HL-60 (cell line): ENCODE data around the gene RNU1-4.
"Not testable (repeated sequence)": the region's sequence is repeated elsewhere in the genome, so short reads cannot be mapped to it uniquely, and the experiment has no call there.

Experiments used
- DNase-seq, 2 experiments: peaks; one replicate each; pipeline ENCODE4 v3.0.0-alpha.2; 2010 to 2020; ENCODE audit warnings: low read depth in 1 of 2, low spot score in 1 of 2
- H3K27ac ChIP-seq: fragments of 250-450 bp; sonication (Bioruptor Pico); replicated peaks from 2 replicates; pipeline ENCODE4 v1.5.1; 2020; ENCODE audit warnings: mild to moderate bottlenecking, moderate library complexity
- H3K27me3 ChIP-seq: fragments of 250-450 bp; sonication (Bioruptor Pico); 2 replicates; pipeline ENCODE4 v1.5.1; 2021; ENCODE audit warnings: mild to moderate bottlenecking, moderate library complexity; ENCODE audit not compliant: insufficient read depth, poor library complexity, severe bottlenecking
- H3K4me3 ChIP-seq: replicated peaks from 2 replicates; pipeline ENCODE4 v1.5.1; 2011; ENCODE audit warnings: mild to moderate bottlenecking, control low read depth, low read length; ENCODE audit not compliant: insufficient read depth
- SPI1 ChIP-seq: IDR thresholded peaks from 2 replicates; pipeline ENCODE4 v1.6.1; 2012; ENCODE audit warnings: low read depth, mild to moderate bottlenecking, borderline replicate concordance

Gene RNU1-4

DNA sequence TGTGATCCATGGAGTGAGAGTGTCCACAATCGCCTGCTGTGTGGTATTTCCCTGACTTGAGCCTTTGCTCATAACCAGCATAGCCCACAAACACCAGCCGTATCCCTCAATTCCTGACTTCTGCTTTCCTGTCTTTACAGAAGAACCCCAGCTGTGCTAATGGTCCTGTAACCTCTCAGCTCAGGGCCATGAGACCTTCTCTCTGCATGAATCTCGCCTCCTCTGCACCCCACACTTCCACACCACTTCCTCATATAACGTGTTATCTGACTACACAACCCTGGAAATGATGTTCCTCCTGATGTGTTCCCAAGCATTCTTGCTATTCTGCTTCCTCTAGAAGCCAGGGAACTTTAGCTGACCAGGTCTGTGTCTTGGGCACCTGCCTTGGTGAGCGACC lies 41.3 kb downstream of the RNU1-4 start:
- not testable (repeated sequence) for H3K27me3 ChIP-seq, H3K27ac ChIP-seq, H3K4me3 ChIP-seq
- DNase-seq, result peak in 1 of 2 experiments; percentile 33
- peak; percentile 33; the same call in 1 of the 2 replicates for TF ChIP-seq SPI1

DNA sequence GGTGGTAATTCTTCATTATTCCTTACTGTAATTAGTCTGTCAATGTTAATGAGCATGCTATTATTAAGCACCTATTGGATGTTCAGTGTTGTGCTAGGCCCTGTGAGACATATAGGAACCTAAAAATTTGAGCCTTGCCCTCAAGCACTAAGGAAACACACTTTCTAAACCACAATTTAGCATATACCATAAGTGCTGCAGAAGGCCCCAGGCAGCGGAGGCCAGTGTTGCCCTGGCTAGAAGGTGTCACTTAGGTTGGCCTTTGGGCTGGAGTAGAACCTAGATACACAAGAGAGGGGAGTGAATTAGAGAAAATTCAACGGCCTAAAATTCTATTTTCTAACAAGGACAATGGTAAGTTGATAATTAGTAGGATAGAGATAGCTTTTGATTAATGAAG lies 44.6 kb downstream of the RNU1-4 start:
- H3K4me3 ChIP-seq, H3K27me3 ChIP-seq, H3K27ac ChIP-seq, DNase-seq: not testable (repeated sequence)

DNA sequence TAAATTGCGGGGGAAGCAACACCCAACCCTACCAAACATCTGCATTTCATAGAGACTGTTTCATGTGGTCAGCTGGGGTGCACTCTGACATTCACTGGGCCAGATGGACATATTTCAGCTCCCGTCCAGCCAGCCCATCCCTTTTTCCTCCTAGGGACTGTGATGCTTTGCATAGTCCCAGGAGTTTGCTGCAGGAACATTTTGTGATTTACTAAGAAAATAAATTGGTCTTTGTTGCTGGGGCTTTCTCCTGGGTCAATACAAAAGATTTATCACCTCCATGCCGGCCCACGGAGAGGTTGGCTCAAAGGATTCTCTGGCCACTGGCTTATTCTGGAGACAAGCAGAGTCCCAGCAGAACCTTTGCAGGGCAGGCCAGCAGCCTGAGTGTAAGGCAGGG lies 46.0 kb downstream of the RNU1-4 start:
- not testable (repeated sequence) for H3K27ac ChIP-seq, H3K27me3 ChIP-seq, H3K4me3 ChIP-seq, DNase-seq

DNA sequence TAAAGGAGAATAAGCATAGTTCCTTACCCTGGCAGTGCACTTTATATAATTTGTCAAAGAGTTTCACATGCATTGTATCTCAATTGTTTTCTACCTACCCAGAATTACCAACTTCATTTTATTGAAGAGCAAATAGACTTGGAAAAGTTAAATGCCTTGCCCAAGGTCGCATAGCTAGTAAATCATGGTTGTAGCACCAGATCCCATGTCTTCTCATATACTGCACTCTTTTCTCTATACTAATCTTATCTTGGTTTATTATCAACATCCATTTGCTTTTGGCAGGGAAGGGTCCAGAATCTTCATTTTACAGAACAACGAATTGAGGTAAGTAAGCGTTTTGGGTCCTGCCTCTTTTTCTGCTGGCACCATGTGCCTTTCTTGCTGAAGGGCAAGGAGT lies 46.9 kb downstream of the RNU1-4 start:
- not testable (repeated sequence) for H3K4me3 ChIP-seq, DNase-seq, H3K27me3 ChIP-seq, H3K27ac ChIP-seq

DNA sequence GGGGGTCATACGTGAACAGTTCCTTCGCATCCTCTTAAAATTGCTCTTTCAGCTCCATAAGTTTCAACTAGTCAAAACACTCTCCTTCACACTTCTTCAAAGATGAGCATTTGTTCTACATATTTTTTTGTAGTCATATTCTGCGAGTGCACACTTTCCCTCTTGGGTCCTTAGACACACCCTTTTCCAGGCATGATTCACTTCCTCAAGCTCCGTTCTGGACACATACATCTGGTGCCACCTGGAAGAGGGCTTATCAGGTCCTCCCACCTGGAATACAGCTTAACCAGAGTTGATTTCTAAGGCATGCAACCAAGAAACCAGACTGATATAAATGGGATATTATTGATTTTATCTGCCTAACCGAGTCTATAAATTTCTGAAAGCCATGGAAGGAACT lies 47.4 kb downstream of the RNU1-4 start:
- not testable (repeated sequence) for H3K27me3 ChIP-seq, DNase-seq, H3K27ac ChIP-seq, H3K4me3 ChIP-seq
